ENCODE results near the gene SELENOO. TPM values are rescaled to one million over a fixed set of nuclear protein-coding genes. Genes with fewer than 3 reads are reported as not detected.

SELENOO gene
- total RNA-seq, 1 experiment from 2014 or later, result 29.6 TPM

- Histone ChIP-seq H3K4me3 (replicated peaks in 1 of 2; ENCODE audit: low read depth in 1 of 2, low read length in 2 of 2) (no peak overlapping the region), H3K79me2 (ENCODE audit: insufficient read depth, low read length) (peaks cover 22% of the 10 kb centered on the region), H2AFZ (ENCODE audit: low read depth, low read length, poor library complexity, severe bottlenecking) (no peak overlapping the region), H3K4me2 (ENCODE audit: low read length) (peak overlapping the region; percentile 4; the same call in 1 of the 2 replicates), H3K27me3 (ENCODE audit: insufficient read depth, low read length) (no peaks in the 10 kb centered on the region), H4K20me1 (ENCODE audit: insufficient read depth) (no peaks in the 10 kb centered on the region), H3K4me1 (ENCODE audit: control insufficient read depth in 1 of 2, insufficient read depth in 2 of 2, low read length in 2 of 2) (peaks cover 19 to 30% of the 10 kb centered on the region in 2 experiments; a peak in 3 of 4 replicates), H3K9me2 (ENCODE audit: insufficient read depth) (no peaks in the 10 kb centered on the region), H3K9me3 (ENCODE audit: control insufficient read depth in 1 of 2, insufficient read depth in 1 of 2, low read depth in 1 of 2, low read length in 2 of 2) (no peaks in the 10 kb centered on the region), H3K9ac (ENCODE audit: low read length) (no peak overlapping the region), H3K27ac (ENCODE audit: low read depth, low read length) (peak overlapping the region; percentile 75; the same call in 1 of the 2 replicates), H3K36me3 (ENCODE audit: control insufficient read depth in 1 of 2, insufficient read depth in 2 of 2, low read length in 2 of 2) (no peaks in the 10 kb centered on the region)
- POLR2A ChIA-PET, result no interaction called here
- ATAC-seq (no peak), DNase-seq (ENCODE audit: low read depth, low spot score) (no peak)
- BruUV-seq (replicated peaks), result no TSS peak
- TF ChIP-seq MAX (IDR thresholded peaks at IDR 0.05), result no peak
- no peak for TF ChIP-seq SIN3A (IDR thresholded peaks at IDR 0.05; ENCODE audit: low read depth)
- TF ChIP-seq SP1 (IDR thresholded peaks at IDR 0.05; ENCODE audit: low read depth), result no peak
- TF ChIP-seq ZBTB33 (IDR thresholded peaks at IDR 0.05; ENCODE audit: extremely low read depth, insufficient replicate concordance, low read length), result no peak
- TF ChIP-seq REST (IDR thresholded peaks at IDR 0.05; ENCODE audit: low read depth), result no peak
- no peak for TF ChIP-seq FOSL1 (IDR thresholded peaks at IDR 0.05; ENCODE audit: low read depth)
- TF ChIP-seq RAD21 (IDR thresholded peaks at IDR 0.05; ENCODE audit: low read depth), result no peak
- TF ChIP-seq EZH2phosphoT487 (IDR thresholded peaks at IDR 0.05; ENCODE audit: borderline replicate concordance), result no peak
- TF ChIP-seq YY1 (IDR thresholded peaks at IDR 0.05; ENCODE audit: extremely low read depth, insufficient replicate concordance, low read depth, low read length), result no peak
- TF ChIP-seq SRF (IDR thresholded peaks at IDR 0.05; ENCODE audit: low read depth), result no peak
- no peak for TF ChIP-seq POLR2AphosphoS5 (IDR thresholded peaks at IDR 0.05; ENCODE audit: low read depth, low read length)
- TF ChIP-seq POLR2A (IDR thresholded peaks at IDR 0.05; ENCODE audit: borderline replicate concordance, extremely low read depth, insufficient read depth, insufficient read length), result no peak
- no peak for TF ChIP-seq CBX3 (IDR thresholded peaks at IDR 0.05; ENCODE audit: low read depth)
- no peak for TF ChIP-seq TCF7L2 (IDR thresholded peaks at IDR 0.05; ENCODE audit: borderline replicate concordance, extremely low read depth, insufficient read depth, insufficient read length)
- TF ChIP-seq CTCF (IDR thresholded peaks at IDR 0.05 in 2 of 3, conservative IDR thresholded peaks at IDR 0.05 in 1 of 3; ENCODE audit: borderline replicate concordance in 1 of 3, insufficient read depth in 1 of 3, low read depth in 2 of 3, low read length in 2 of 3), result no peak
- TF ChIP-seq EZH2 (IDR thresholded peaks at IDR 0.05), result no peak
- TF ChIP-seq ELF1 (IDR thresholded peaks at IDR 0.05; ENCODE audit: borderline replicate concordance, low read depth), result no peak
- no peak for TF ChIP-seq ZFX (IDR thresholded peaks at IDR 0.05)
- intact Hi-C loops (cut with micrococcal nuclease), result no loop called here
- RAD21 ChIA-PET (ENCODE audit: low non-redundant PET in 1 of 2, low total read pairs in 2 of 2, uncharacterized antibody in 2 of 2, unreplicated experiment in 2 of 2), result no interaction called here
- CTCF ChIA-PET, result no interaction called here
Measured at GRCh38 chr22:50183141-50183971, 17.5 kb upstream of the SELENOO start.

All from HCT116 (cell line).